BLaER1 treated with 17β-estradiol and CSF1 and Interleukin-3, amounts not matched to agents 10 nM and 100 nM (cell line): ENCODE results near the gene CFAP77.
"Not testable (repeated sequence)": the region's sequence is repeated elsewhere in the genome, so short reads cannot be mapped to it uniquely, and the experiment has no call there.

Experiments
- H3K27ac ChIP-seq, 11 experiments: shearing (Covaris generic); formaldehyde crosslinking; 2 replicates each; pipeline ENCODE4 v1.8.1; 2022
- H3K27me3 ChIP-seq, 11 experiments: shearing (Covaris generic); formaldehyde crosslinking; 2 replicates each; pipeline ENCODE4 v1.8.1; 2022
- H3K36me3 ChIP-seq, 11 experiments: shearing (Covaris generic); formaldehyde crosslinking; 2 replicates each; pipeline ENCODE4 v1.8.1; 2022
- H3K4me1 ChIP-seq, 10 experiments: shearing (Covaris generic); formaldehyde crosslinking; 2 replicates each; pipeline ENCODE4 v1.8.1; 2022
- H3K4me2 ChIP-seq, 11 experiments: shearing (Covaris generic); formaldehyde crosslinking; 2 replicates each; pipeline ENCODE4 v1.8.1; 2022
- H3K4me3 ChIP-seq, 10 experiments: shearing (Covaris generic); formaldehyde crosslinking; 2 replicates each; pipeline ENCODE4 v1.8.1; 2022
- H3K9ac ChIP-seq, 11 experiments: shearing (Covaris generic); formaldehyde crosslinking; 2 replicates each; pipeline ENCODE4 v1.8.1; 2022
- H3K9me3 ChIP-seq, 11 experiments: shearing (Covaris generic); formaldehyde crosslinking; replicated peaks in 1 of 11; 2 replicates each; pipeline ENCODE4 v1.8.1; 2022
- H4K20me1 ChIP-seq, 11 experiments: shearing (Covaris generic); formaldehyde crosslinking; 2 replicates each; pipeline ENCODE4 v1.8.1; 2022
- Cebpa-rat ChIP-seq, 11 experiments: shearing (Covaris generic); IDR thresholded peaks; 2 replicates each; pipeline ENCODE4 v1.8.1; 2022

Gene CFAP77

GRCh38 chr9:132557159-132557558 lies 147.1 kb downstream of the CFAP77 start:
- no peak for TF ChIP-seq Cebpa-rat (IDR thresholded peaks at IDR 0.05)
- Histone ChIP-seq H4K20me1 (0 out of 22 replicates have a peak, but pooled peaks cover 0 to 5% (median 0%) of the 10 kb centered on the region in 11 experiments), H3K27me3 (no peaks in the 10 kb centered on the region), H3K9ac (no peak overlapping the region), H3K36me3 (no peaks in the 10 kb centered on the region), H3K4me3 (no peak overlapping the region), H3K4me2 (no peak overlapping the region), H3K27ac (no peak overlapping the region), H3K4me1 (peaks cover 0 to 9% (median 5%) of the 10 kb centered on the region in 10 experiments; a peak in 17 of 20 replicates), H3K9me3 (peaks cover 0 to 7% (median 0%) of the 10 kb centered on the region in 11 experiments; a peak in 1 of 22 replicates)

DNA sequence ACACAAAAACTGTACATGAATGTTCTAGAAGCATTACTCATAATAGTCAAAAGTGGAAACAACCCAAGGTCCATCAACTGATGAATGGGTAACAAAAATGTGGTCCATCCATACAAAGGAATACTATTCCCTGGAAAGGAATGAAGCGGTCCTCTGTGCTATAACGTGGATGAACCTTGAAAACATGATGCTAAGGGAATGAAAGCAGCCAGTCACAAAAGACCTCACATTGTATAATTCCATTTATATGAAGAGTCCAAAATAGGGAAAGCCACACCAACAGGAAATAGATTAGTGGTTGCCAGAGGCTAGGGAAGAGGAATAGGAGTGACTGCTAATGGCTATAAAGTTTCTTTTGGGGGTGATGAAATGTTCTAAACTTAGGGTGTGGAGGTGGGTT lies 149.7 kb downstream of the CFAP77 start:
- Histone ChIP-seq H3K4me1 (peaks cover 6 to 17% (median 13%) of the 10 kb centered on the region in 10 experiments; a peak in 18 of 20 replicates), H3K9me3 (peaks cover 0 to 7% (median 0%) of the 10 kb centered on the region in 11 experiments; a peak in 1 of 22 replicates), H3K4me3 (no peak overlapping the region), H3K27ac (no peak overlapping the region), H3K36me3 (no peaks in the 10 kb centered on the region), H3K4me2 (no peak overlapping the region), H3K27me3 (no peaks in the 10 kb centered on the region), H3K9ac (no peak overlapping the region), H4K20me1 (0 out of 22 replicates have a peak, but pooled peaks cover 0 to 5% (median 0%) of the 10 kb centered on the region in 11 experiments)
- TF ChIP-seq Cebpa-rat (IDR thresholded peaks at IDR 0.05): no peak

DNA sequence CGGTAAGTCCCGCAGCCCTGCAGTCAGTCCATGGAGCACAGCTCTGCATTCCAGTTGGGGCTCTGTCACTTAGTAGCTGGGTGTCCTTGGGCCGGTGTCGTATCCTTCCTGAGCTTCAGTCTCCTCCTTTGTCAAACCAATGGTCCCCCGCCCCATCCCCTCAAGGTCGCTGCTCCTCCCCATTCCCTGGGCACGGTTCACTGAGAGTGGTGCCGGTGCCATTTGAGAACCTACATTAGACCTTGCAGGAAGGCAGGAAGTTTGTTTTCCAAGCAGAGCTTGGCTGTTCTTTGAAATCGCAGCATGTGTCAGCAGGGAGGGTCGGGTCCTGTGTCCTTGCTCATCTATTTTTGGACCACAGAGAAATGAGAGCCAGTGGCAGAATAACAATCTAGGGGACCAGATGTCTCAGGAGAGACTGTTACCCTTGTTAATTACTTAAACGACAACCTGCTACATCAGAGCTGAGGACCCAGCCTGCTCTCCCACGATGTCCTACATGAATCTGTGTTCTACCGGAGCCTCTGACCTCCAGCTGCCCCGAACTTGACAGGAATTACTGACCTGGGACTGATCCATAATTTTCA lies 150.7 kb downstream of the CFAP77 start:
- H3K27ac ChIP-seq: no peak overlapping the region
- peaks cover 6 to 17% (median 13%) of the 10 kb centered on the region in 10 experiments; a peak in 18 of 20 replicates for H3K4me1 ChIP-seq
- peaks cover 0 to 7% (median 0%) of the 10 kb centered on the region in 11 experiments; a peak in 1 of 22 replicates for H3K9me3 ChIP-seq
- no peak overlapping the region for H3K4me3 ChIP-seq
- 0 out of 22 replicates have a peak, but pooled peaks cover 0 to 5% (median 0%) of the 10 kb centered on the region in 11 experiments for H4K20me1 ChIP-seq
- no peaks in the 10 kb centered on the region for H3K36me3 ChIP-seq
- no peak for TF ChIP-seq Cebpa-rat (IDR thresholded peaks at IDR 0.05)
- no peaks in the 10 kb centered on the region for H3K27me3 ChIP-seq
- no peak overlapping the region for H3K9ac ChIP-seq
- no peak overlapping the region for H3K4me2 ChIP-seq

GRCh38 chr9:132562306-132562573 lies 152.2 kb downstream of the CFAP77 start:
- H3K27ac ChIP-seq: no peak overlapping the region
- H3K4me2 ChIP-seq: peak overlapping the region; percentile 1 to 61 (median 33); a peak in 18 of 22 replicates
- 0 out of 22 replicates have a peak, but pooled peaks cover 0 to 3% (median 0%) of the 10 kb centered on the region in 11 experiments for H4K20me1 ChIP-seq
- peaks cover 0 to 7% (median 0%) of the 10 kb centered on the region in 11 experiments; a peak in 1 of 22 replicates for H3K9me3 ChIP-seq
- no peaks in the 10 kb centered on the region for H3K36me3 ChIP-seq
- TF ChIP-seq Cebpa-rat (IDR thresholded peaks at IDR 0.05): no peak
- H3K27me3 ChIP-seq: no peaks in the 10 kb centered on the region
- no peak overlapping the region for H3K4me3 ChIP-seq
- peaks cover 6 to 20% (median 14%) of the 10 kb centered on the region in 10 experiments; a peak in 18 of 20 replicates for H3K4me1 ChIP-seq
- H3K9ac ChIP-seq: no peak overlapping the region

GRCh38 chr9:132564526-132564925 lies 154.5 kb downstream of the CFAP77 start:
- no peak overlapping the region for H3K4me3 ChIP-seq
- 0 out of 22 replicates have a peak, but pooled peaks cover 0 to 3% (median 0%) of the 10 kb centered on the region in 11 experiments for H4K20me1 ChIP-seq
- TF ChIP-seq Cebpa-rat (IDR thresholded peaks at IDR 0.05): no peak
- peaks cover 6 to 37% (median 28%) of the 10 kb centered on the region in 10 experiments; a peak in 18 of 20 replicates for H3K4me1 ChIP-seq
- H3K4me2 ChIP-seq: no peak overlapping the region
- H3K9me3 ChIP-seq: peaks cover 0 to 1% (median 0%) of the 10 kb centered on the region in 11 experiments; a peak in 1 of 22 replicates
- H3K9ac ChIP-seq: no peak overlapping the region
- no peaks in the 10 kb centered on the region for H3K36me3 ChIP-seq
- no peaks in the 10 kb centered on the region for H3K27me3 ChIP-seq
- H3K27ac ChIP-seq: no peak overlapping the region

DNA sequence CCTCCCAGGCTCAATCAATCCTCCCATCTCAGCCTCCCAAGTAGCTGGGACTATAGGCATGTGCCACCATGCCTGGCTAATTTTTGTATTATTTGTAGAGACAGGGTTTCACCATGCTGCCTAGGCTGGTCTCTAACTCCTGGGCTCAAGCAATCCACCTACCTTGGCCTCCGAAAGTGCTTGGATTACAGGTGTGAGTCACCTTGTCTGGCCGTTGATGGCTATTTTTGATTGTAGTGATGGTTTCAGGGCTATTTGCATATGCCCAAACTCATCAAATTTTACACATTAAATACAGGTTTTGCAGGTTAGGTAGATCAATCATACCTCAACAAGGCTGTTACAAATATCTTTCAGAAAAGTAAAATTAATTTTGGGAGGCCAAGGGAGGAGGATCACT lies 158.8 kb downstream of the CFAP77 start:
- not testable (repeated sequence) for H3K9ac ChIP-seq, H3K27ac ChIP-seq, H4K20me1 ChIP-seq, H3K4me3 ChIP-seq, H3K9me3 ChIP-seq, H3K27me3 ChIP-seq, H3K36me3 ChIP-seq
- peak overlapping the region in 6 of 11 experiments; percentile 6 to 77 (median 66); a peak in 9 of 22 replicates for H3K4me2 ChIP-seq
- H3K4me1 ChIP-seq: peaks cover 0 to 47% (median 26%) of the 10 kb centered on the region in 10 experiments; a peak in 12 of 20 replicates

- H3K9me3 ChIP-seq: no peaks in the 10 kb centered on the region
- H3K9ac ChIP-seq: no peak overlapping the region
- H3K4me2 ChIP-seq: peak overlapping the region in 7 of 11 experiments; percentile 3 to 57 (median 34); a peak in 9 of 22 replicates
- no peak overlapping the region for H3K27ac ChIP-seq
- peaks cover 0 to 46% (median 26%) of the 10 kb centered on the region in 10 experiments; a peak in 12 of 20 replicates for H3K4me1 ChIP-seq
- TF ChIP-seq Cebpa-rat (IDR thresholded peaks at IDR 0.05): no peak
- peaks cover 18 to 23% (median 20%) of the 10 kb centered on the region in 11 experiments for H3K27me3 ChIP-seq
- peaks cover 0 to 17% (median 6%) of the 10 kb centered on the region in 11 experiments; a peak in 11 of 22 replicates for H4K20me1 ChIP-seq
- H3K36me3 ChIP-seq: no peaks in the 10 kb centered on the region
- no peak overlapping the region for H3K4me3 ChIP-seq
Measured at GRCh38 chr9:132571806-132572600, 162.0 kb downstream of the CFAP77 start.

- Histone ChIP-seq H4K20me1 (peaks cover 0 to 24% (median 14%) of the 10 kb centered on the region in 11 experiments; a peak in 14 of 22 replicates), H3K9me3 (no peaks in the 10 kb centered on the region), H3K36me3 (no peaks in the 10 kb centered on the region), H3K4me1 (peaks cover 0 to 39% (median 19%) of the 10 kb centered on the region in 10 experiments; a peak in 12 of 20 replicates), H3K4me3 (no peak overlapping the region), H3K4me2 (peak overlapping the region in 2 of 11 experiments; percentile 19 to 31; a peak in 3 of 22 replicates), H3K27ac (no peak overlapping the region), H3K27me3 (peaks cover 27 to 32% (median 29%) of the 10 kb centered on the region in 11 experiments), H3K9ac (no peak overlapping the region)
- no peak for TF ChIP-seq Cebpa-rat (IDR thresholded peaks at IDR 0.05)
Measured at GRCh38 chr9:132572921-132573320, 162.9 kb downstream of the CFAP77 start.
